Stimulated activated CD8-positive, alpha-beta memory T cell treated with anti-CD3 and anti-CD28 coated beads, Interleukin-15, amount 100 ng/mL, for 1 hour (primary cell): ENCODE data around the gene WDR20.
"Not testable (repeated sequence)": the region's sequence is repeated elsewhere in the genome, so short reads cannot be mapped to it uniquely, and the experiment has no call there.

ENCODE experiments used
- DNase-seq: peaks from one replicate; pipeline ENCODE4 v3.0.0-alpha.2; 2020; ENCODE audit warnings: low read depth

The WDR20 gene

DNA sequence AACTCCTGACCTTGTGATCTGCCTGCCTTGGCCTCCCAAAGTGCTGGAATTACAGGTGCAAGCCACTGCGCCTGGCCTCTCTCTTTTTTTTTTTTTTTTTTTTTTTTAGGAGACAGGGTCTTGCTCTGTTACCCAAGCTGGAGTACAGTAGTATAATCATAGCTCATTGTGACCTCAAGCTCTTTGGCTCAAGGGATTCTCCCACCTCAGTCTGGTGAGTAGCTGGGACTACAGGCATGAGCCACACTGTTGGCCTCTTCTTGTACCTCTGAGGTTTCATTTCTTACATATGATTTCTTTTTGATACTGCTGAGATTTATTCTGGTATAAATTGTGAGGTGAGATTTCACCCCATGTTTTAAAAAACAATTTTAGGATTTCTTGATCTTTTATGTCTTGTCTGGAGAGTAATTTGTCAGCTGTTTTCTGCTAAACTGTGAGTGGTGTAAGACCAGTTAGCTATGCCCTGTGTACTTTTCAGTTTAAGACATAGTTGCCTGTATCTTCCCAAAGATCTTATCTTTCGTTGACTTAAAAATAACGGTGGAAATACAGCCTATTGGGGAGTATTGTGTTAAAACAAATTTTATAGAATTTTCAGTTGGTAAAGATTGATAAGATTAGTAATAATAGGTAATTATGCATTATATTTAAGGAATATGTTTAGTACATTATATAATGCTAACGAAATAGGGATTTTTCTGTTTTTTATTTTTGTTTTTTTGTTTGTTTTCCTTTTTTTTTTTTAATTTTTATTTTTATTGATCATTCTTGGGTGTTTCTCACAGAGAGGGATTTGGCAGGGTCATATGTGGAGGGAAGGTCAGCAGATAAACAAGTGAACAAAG, 31.7 kb downstream of the WDR20 start:
- no peak for DNase-seq

DNA sequence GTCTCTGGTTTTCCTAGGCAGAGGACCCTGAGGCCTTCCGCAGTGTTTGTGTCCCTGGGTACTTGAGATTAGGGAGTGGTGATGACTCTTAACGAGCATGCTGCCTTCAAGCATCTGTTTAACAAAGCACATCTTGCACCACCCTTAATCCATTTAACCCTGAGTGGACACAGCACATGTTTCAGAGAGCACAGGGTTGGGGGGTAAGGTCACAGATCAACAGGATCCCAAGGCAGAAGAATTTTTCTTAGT, 32.2 kb downstream of the WDR20 start:
- not testable (repeated sequence) for DNase-seq

DNA sequence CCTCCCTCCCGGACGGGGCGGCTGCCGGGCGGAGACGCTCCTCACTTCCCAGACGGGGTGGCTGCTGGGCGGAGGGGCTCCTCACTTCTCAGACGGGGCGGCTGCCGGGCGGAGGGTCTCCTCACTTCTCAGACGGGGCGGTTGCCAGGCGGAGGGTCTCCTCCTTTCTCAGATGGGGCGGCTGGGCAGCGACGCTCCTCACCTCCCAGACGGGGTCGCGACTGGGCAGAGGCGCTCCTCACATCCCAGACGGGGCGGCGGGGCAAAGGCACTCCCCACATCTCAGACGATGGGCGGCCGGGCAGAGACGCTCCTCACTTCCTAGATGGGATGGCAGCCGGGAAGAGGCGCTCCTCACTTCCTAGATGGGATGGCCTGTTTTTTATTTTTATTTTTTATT, 33.0 kb downstream of the WDR20 start:
- DNase-seq: not testable (repeated sequence)

DNA sequence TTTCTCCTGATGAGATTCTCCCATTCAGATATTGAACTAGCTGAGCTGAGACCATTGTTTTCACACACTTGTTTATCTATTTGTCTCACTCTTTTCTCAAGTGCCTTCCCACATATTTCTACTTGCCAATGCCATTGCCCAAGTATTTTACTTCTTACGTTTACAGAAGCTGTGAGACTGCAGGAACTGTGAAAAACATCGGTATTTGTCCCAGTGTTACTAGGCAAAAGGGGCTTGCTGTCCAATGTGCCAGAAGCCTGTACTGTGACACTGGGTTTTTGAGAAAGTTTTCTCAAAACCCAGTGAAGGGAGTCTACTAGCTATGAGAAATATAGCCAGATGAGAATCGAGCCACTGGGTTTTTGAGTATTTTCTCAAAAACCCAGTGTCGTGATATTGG, 37.5 kb downstream of the WDR20 start:
- no peak for DNase-seq

DNA sequence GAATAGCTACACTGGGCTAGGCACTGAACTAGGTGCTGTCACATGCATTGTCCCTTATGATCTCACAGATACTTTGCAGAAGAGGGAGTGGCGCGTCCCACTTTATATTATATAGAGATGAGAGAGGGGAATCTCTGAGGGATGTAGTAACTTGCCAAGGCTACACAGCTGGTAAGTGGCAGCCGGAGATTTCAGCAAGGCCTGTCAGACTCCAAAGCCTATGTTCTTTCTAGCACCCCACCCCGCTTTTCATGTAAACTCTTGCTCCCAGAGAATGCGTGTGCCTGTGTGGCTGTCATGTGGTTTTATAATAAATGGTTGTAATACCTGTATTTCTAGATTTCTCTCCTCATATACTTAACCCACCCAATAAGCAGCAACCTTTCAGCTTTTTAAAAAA, 39.1 kb downstream of the WDR20 start:
- no peak for DNase-seq

DNA sequence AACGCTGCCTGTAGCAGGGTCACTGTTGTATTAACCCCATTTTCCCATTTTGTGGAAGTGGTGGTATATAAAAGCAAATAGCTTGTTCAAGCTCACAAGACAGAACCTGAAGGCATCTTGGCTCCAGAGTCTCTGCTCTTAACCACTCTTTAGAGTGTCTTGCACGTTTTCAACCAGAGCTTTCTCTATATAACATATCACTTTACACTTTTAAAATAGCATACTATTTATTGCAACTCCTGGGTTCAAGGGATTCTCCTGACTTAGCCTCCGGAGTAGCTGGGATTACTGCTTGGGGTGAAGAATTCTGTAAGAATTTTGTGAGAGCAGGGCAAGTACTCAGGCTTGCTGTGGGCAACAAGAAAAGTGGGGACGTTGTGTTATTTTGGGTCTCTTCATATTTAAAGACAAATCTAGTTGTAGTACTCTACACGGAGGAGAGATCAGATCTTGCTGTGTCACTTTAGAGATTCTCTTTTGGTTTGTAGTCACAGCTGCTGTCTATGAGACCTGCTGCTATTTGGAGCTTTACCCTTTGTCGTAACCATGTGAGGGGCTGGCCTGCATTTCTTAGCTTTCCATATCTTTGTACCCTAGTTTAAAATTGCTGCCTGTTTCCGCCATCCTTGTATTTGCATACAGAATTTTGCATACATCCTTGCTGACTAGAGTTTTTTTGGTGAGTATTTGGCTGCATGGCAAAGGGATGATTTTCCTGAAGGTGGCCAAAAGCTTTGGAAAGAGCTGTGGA, 40.7 kb downstream of the WDR20 start:
- no peak for DNase-seq

DNA sequence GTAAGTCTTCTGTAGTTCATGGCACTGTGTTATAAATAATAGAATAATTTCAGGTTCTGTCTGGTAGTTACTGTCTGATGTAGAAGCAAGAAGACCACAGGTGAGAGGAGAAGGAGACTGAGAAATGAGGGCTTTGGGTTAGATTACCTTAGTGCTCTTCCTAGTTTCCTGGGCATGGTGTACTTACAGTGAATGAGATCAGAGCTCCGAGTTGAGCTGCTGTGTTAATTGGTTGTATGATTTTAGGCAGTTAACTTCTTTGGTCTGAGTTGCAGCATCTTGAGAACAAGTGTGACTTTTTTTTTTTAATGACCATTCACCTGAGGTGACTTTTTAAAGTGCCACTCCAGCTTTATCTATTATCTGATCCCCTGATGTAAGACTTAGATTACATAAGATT, 41.5 kb downstream of the WDR20 start:
- no peak for DNase-seq

DNA sequence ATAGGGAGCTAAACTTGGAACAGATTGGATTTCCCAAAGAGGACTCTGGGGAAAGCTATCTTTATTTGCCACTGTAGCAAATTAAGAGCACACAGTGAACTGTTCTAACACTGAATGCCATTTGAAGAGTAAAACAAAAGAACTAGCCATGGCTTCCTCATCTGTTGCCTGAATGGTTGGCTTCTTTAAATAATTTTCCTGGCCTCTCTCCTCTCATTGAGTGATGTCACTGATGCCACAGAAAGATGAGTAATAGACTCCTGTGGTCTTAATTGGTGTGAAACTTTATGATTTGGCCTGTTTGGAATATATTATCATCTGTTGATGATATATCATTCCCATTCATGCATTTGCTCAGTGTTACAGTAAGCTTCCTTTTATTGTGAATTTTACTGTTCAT, 42.5 kb downstream of the WDR20 start:
- no peak for DNase-seq

DNA sequence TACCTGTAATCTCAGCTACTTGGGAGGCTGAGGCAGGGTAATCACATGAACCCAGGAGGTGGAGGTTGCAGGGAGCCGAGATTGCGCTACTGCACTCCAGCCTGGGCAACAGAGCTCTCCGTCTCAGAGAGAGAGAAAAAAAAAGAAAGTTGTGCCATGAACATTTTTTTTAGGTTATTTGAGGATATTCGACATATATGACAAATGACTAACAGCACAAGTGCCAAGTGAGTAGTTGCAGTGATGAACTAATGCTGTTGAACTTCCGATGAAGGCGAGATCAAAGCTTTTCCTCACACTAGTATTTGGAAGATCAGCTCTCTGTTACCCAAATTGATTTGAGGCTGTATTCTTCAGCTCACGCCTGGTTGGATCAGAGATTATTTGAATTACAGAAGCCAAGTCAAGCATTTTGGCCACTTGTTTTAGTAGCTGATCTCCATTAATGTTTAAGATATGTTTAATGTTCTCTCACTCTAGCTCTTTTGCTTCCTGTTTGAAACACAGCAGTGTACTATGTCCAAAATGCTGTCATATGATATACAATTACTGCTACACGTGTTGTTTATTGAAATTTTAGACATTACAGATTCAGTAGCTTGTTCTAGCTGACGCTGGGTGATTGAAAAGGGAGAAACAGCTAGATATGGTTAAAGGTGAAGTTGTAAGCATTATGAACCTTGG, 43.4 kb downstream of the WDR20 start:
- no peak for DNase-seq

DNA sequence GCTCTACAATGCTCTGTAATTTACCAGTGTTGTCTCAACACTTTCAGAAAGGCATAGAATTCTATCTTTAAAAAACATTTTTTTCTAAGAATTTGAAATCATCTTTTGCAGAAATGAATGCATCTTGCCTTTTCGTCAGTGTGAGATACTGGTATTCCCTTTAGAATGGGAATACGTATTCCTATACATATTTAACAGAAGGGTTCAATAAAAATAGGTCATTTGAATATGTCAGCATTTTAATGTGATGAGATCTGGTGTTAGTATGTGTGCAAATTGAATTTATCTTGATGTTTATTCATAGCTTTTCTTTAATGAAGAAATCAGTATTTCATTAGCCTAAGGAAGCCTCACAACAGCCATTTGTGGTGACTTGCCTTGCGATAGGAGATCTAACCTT, 44.2 kb downstream of the WDR20 start:
- no peak for DNase-seq

DNA sequence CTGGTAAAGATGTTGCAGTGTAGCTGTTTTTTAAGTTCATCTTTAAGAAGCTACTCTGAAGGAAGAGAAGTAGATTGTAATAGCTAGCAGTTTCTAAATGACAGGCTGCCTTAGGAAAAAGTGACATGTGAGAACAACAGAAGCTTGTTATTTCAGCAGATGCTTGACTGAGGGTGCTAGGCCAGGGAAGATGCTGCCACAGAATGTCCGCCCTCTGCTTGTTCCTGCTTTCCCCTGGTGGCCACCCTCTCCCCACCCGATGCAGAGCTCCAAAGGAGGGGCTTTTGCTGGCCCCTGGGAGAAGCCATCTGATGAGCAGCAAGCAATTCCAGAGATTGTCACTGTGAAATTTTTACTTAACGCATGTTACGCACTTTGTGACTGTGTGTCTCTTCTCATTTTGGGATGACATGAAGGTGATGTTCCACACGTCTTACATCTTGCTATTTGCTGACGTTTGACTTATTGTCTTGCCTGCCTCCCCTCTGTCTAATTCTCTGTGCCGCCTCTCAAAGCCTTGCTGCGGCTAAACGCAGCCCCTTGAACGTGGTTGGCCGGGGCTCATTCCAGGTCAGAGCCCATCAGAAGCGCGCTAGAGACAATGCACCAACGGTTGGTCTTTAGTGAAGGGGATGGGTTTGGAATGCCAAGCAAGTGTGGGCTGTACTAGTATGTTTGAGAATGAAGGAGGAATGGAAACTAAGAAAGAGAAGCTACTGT, 44.8 kb downstream of the WDR20 start:
- no peak for DNase-seq

DNA sequence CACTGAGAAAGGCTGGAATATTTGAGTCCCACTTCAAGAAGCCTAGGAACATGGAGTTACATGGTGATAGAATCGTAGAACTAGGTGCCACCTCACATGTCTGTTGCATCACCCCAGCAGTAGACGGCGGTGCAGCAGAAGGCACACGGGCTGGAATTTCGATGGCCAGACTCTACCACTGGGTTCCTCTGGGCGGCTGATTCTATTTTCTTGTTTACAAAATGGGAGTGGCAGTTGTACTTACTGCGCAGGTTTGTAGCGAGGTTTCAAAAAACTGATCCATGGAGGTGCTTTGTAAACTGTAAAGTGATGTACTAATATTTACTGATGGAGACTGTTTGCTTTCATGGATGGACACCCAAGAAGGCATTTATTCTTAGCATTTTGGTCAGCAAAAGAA, 45.7 kb downstream of the WDR20 start:
- DNase-seq: no peak

DNA sequence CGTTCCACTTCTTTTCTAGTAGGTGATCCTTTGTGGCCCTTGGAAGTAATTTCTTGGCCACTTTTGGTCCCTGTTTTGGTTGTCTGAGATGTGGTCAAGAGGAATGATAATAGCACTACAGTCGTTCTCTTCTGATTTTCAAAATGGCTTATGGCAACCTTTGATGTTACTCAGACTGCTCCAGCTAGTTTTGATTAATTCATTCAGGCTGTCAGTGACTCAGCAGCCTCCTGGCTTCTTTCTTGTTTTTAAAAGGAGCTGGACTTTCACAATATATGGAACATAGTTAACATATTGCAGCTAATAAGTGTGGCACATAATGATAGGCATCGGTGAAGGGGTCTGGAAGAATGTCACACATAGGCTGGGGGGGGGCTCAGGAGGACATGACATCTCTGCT, 47.3 kb downstream of the WDR20 start:
- DNase-seq: no peak

DNA sequence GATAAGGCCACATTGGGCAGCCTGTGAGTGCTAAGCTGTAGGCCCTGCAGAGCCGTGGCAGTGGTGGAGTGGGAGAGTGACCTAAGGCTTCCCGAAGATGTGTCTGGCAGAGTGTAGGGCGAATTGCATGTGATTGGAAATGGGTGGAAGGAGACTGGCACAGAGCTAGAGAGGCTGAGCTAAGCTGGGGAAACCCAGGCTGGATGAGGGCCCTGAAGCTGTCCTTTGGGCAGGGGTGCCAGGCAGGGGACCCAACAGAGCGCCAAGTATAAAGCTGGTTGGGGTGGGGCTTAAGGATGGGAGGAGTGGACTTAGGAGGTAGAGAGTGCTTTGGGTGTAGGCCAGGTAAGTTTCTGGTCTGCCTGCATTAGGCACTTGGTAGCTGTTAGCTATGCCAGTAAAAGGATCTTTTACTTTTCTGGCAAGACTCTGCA, 47.9 kb downstream of the WDR20 start:
- no peak for DNase-seq

DNA sequence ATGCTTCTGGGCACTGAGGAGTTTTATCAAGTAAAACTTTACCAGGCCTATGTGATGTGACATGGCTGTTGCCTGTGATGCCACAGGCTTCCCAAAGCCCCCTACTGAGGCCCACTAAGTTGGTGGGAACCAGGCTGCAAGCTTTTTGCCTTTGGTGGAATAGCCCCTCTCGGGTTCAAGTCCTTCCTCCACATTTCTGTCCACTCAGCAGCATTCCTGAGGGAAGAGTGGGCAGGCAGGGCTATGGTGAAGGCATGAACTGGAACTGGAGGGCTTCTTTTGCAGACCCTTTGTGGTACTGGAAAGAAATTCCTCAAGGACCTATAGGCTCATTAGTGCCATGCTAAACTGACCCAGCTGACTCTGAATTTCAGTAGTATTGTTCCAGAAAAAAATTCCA, 48.5 kb downstream of the WDR20 start:
- DNase-seq: no peak

DNA sequence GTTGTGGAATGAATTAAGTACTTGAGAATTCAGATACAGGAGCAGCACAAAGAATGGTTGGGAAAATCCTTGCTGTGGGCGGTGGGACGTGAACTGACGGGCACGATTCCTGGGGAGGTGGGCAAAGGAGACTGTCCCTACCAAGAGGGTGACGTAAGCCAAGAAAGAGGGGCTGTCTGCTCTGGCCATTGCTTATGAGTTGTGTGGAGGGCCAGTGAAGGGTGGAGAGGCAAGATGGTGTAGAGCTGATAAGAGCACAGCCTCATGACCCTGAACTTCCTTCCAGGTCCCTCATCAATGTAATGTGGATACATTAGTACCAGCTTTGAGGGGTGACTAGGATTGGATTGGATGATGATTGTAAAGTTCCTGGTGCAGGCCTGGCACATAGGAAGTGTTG, 50.2 kb downstream of the WDR20 start:
- no peak for DNase-seq

DNA sequence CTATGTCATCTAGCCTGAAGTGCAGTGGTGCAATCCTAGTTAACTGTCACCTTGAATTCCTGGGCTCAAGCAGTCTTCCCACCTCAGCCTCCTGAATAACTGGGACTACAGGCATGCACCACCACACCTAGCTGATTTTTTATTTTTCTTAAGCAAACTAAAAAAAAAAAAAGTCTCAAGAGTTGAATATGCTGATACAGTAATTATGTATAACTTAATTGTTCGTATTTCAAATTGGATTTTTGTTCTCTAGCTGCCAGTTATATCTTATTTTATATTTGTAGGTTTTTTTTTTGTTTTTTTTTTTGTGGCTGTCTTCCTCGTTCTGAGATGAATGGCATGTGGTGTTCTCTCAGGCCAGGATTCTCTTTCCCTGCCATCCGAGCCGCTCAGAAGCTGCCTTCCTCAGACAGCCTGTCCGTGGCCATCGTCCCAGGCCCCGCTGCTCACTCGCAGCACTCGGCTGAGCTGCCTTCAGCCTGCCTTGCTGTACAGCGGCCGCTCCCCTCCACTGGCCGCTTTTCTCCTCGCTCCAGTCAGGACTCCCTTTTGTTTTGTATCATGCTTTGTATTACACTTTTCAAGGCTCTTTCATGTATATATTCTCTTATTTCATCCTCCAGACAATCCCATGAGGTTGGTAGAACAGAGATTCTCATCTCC, 53.3 kb downstream of the WDR20 start:
- no peak for DNase-seq

DNA sequence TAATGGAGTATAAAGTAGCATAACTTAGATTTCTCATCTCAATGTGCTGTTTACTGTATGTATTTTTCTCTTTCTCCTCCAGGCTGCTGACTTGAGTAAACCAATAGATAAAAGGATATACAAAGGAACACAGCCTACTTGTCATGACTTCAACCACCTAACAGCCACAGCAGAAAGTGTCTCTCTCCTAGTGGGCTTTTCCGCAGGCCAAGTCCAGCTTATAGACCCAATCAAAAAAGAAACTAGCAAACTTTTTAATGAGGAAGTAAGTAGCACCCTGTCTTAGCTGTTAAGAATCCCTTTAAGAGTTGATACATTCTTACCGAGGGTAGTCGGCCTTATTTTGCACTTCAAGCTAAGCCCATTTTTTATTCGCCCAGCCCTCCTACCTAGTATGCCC, 55.2 kb downstream of the WDR20 start:
- DNase-seq: no peak

DNA sequence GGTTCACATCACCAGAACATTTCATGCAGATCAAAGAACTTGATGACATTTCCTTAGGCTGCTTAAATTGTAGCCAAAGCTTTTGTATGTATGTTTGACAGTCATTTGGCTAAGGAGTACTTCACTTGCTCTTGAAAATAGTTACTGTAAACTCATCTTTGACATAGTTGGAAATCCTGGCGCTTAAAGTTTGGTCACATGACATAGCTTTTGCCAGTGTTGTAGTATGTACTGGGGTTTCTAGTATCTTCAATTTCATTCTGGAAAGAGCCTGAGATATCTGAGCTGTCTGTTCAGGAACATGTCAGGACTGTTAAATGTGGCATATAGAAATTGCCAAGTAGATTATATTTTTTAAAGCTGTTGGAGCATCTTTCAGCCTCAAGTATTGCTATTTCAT, 55.7 kb downstream of the WDR20 start:
- DNase-seq: no peak

DNA sequence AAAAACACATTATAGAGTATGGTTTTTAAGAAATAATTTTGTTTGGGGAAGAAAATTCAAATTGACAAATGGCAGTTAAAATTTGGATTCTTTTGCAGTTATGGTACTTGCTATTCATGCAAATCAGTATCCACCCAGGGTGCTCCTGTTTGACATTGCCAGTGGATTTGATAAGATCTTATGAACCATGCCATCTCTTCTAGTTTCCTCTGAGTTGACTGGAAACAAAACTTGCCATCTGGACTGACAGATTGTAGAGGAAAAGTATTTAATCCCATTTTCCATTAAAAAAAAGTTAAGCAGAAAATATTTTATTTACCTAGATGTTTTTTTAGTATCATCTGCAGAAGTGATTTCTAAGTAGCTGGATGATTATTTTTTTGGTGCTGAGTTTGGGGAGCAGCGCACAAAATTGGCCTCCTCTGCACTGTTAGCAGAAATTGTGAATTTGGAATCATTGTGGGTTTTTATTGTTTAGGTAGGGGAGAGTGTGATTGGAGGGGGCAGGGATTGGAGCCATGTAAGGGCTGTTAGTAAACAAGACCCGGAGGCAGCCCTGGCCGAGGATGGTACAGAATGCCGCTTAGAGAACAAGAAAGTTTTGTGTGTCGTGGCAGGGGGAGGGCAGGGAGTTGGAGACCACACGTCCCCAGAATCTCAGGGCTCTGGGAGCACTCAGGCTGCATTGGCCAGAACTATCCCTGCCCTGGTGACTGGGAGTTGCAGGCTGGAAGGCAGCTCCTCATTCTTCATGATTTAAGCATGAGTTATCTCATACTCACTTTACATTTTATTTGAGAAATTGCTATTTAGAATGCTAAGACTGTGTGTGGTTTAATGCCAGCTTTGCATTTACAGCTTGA, 56.6 kb downstream of the WDR20 start:
- DNase-seq: no peak

DNA sequence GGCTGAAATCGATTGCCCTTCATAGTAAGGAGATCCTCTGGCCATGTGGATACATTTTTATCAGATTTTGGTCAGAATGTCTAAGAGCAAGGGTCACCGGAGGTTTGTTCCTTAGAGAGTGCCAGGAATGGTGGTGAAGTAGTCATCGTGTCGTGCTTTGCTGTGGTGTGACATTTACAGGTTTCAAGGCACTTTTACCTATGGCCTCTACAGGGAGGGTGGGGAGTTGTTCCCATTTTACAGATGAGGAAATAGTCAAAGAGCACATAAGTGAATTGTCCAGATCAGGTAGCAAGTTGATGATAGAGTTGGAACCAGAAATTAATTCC, 57.2 kb downstream of the WDR20 start:
- DNase-seq: no peak
